ENCODE measurements around the gene GALNT1. TPM values are rescaled to one million over a fixed set of nuclear protein-coding genes. Genes with fewer than 3 reads are reported as not detected.

Gene GALNT1
- total and polyA plus RNA-seq, 10 of the 15 experiments (the other 5 are each of a cell fraction or from before 2014, with no cell fraction given), result 8.0 to 53.7 (median 29.9) TPM

DNA sequence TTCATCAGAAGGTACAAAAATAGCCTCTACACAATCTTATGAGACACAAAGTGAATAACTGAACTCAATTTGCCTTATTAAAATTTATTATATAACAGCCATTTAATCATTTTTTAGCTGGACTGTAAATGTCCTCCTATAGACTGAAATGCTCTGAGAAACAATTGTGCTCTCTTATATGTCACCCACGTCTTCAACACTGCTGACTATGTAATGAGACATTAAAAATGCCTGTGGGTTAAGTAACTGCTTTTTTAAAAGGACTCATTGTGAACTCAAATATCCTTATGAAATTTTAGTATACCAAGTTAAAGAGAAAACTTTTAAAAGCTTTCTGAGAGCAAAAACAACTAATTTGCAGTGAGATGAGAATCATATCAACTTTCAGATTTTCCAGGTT is 10.4 kb upstream of the GALNT1 start (continued):
- TF ChIP-seq, protein P1, sequence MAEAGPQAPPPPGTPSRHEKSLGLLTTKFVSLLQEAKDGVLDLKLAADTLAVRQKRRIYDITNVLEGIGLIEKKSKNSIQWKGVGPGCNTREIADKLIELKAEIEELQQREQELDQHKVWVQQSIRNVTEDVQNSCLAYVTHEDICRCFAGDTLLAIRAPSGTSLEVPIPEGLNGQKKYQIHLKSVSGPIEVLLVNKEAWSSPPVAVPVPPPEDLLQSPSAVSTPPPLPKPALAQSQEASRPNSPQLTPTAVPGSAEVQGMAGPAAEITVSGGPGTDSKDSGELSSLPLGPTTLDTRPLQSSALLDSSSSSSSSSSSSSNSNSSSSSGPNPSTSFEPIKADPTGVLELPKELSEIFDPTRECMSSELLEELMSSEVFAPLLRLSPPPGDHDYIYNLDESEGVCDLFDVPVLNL (IDR thresholded peaks at IDR 0.05; ENCODE audit: low read depth, low read length), result no peak
- TF ChIP-seq STAT1 (conservative IDR thresholded peaks at IDR 0.05) (no peak), MTA3 (IDR thresholded peaks at IDR 0.05; ENCODE audit: borderline replicate concordance, low read length) (no peak), TCF3 (IDR thresholded peaks at IDR 0.05; ENCODE audit: borderline replicate concordance, insufficient read depth, low read depth, low read length) (no peak), IKZF1 (conservative IDR thresholded peaks at IDR 0.05) (no peak), NBN (IDR thresholded peaks at IDR 0.05) (no peak), ZNF217 (IDR thresholded peaks at IDR 0.05) (no peak), GATAD2B (conservative IDR thresholded peaks at IDR 0.05; ENCODE audit: low read depth) (no peak), BRCA1 (IDR thresholded peaks at IDR 0.05; ENCODE audit: low read depth, low read length) (no peak)
- TF ChIP-seq, protein P2, sequence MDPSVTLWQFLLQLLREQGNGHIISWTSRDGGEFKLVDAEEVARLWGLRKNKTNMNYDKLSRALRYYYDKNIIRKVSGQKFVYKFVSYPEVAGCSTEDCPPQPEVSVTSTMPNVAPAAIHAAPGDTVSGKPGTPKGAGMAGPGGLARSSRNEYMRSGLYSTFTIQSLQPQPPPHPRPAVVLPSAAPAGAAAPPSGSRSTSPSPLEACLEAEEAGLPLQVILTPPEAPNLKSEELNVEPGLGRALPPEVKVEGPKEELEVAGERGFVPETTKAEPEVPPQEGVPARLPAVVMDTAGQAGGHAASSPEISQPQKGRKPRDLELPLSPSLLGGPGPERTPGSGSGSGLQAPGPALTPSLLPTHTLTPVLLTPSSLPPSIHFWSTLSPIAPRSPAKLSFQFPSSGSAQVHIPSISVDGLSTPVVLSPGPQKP (IDR thresholded peaks at IDR 0.05; ENCODE audit: low read depth, low read length), result no peak

DNA sequence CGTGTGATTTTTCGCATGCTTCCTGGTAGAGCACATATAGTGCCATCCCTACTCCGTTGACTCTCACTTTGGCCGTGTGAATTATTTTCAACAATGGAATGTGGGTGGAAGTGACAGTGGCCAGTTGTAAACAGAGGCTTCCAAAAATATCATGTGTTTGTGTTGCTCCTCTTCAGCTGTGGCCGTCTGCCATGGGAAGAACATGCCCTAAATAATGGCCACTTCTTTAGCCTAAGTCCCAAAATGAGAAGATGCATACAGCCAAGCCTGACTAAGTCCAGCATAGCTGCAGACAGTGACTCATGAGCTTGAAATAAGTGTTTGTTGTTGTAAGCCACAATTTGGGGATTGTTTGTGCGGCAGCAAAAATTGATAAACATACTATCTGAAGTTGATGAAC is 8.9 kb upstream of the GALNT1 start:
- no peak overlapping the region for H3K4me3 ChIP-seq
- H3K4me1 ChIP-seq (ENCODE audit: control insufficient read depth, insufficient read depth, low read length), result peaks cover 12% of the 10 kb centered on the region
- ChIA-PET POLR2A (no interaction called here), CTCF (interaction anchor here (1.1 to 1.5 kb wide), 2 partner anchors 61 to 186 kb away, joined by 3 read pairs; no protein-coding TSS in a partner anchor), RAD21 (ENCODE audit: unreplicated experiment) (interaction anchor here (1.1 to 1.4 kb wide), 2 partner anchors 8 to 61 kb away, joined by 3 to 5 read pairs; no protein-coding TSS in a partner anchor), SMC1A (ENCODE audit: uncharacterized antibody, unreplicated experiment) (interaction anchor here (1.2 kb wide), 1 partner anchor 164 kb away, joined by 3 read pairs; no protein-coding TSS in a partner anchor)
- in situ Hi-C loops (cut with MboI) (no loop called here), intact Hi-C loops (cut with micrococcal nuclease; ENCODE audit: unreplicated experiment) (loop anchor here (10.0 kb wide), 2 partner anchors 328 to 492 kb away; partner anchors contain the start of genes RPRD1A and ZNF397)
- no peaks in the 10 kb centered on the region for H4K20me1 ChIP-seq (ENCODE audit: control insufficient read depth, insufficient read depth)
- FAIRE-seq (no peak), DNase-seq (ENCODE audit: low read depth, low spot score) (no peak), ATAC-seq (no peak)
- no peaks in the 10 kb centered on the region for H3K36me3 ChIP-seq (ENCODE audit: control insufficient read depth in 2 of 2, insufficient read depth in 2 of 2, low read length in 1 of 2)
- H3K79me2 ChIP-seq (ENCODE audit: control insufficient read depth, insufficient read depth, low read length), result no peaks in the 10 kb centered on the region
- TF ChIP-seq, protein P3, sequence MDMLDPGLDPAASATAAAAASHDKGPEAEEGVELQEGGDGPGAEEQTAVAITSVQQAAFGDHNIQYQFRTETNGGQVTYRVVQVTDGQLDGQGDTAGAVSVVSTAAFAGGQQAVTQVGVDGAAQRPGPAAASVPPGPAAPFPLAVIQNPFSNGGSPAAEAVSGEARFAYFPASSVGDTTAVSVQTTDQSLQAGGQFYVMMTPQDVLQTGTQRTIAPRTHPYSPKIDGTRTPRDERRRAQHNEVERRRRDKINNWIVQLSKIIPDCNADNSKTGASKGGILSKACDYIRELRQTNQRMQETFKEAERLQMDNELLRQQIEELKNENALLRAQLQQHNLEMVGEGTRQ (IDR thresholded peaks at IDR 0.05; ENCODE audit: borderline replicate concordance, low read depth, low read length), result no peak
- TF ChIP-seq KLF5 (IDR thresholded peaks at IDR 0.05; ENCODE audit: partially characterized antibody) (no peak), ZNF274 (IDR thresholded peaks at IDR 0.05; ENCODE audit: insufficient read depth, insufficient read length) (no peak), SMAD1 (IDR thresholded peaks at IDR 0.05; ENCODE audit: low read depth, partially characterized antibody) (no peak), SPI1 (IDR thresholded peaks at IDR 0.05; ENCODE audit: borderline replicate concordance, insufficient read depth, low read depth, low read length) (no peak), RBBP5 (conservative IDR thresholded peaks at IDR 0.05) (no peak), FOS (IDR thresholded peaks at IDR 0.05; ENCODE audit: borderline replicate concordance, extremely low read depth, insufficient read length) (no peak), SREBF1 (IDR thresholded peaks at IDR 0.05; ENCODE audit: low read length) (no peak)
- TF ChIP-seq, protein P4, sequence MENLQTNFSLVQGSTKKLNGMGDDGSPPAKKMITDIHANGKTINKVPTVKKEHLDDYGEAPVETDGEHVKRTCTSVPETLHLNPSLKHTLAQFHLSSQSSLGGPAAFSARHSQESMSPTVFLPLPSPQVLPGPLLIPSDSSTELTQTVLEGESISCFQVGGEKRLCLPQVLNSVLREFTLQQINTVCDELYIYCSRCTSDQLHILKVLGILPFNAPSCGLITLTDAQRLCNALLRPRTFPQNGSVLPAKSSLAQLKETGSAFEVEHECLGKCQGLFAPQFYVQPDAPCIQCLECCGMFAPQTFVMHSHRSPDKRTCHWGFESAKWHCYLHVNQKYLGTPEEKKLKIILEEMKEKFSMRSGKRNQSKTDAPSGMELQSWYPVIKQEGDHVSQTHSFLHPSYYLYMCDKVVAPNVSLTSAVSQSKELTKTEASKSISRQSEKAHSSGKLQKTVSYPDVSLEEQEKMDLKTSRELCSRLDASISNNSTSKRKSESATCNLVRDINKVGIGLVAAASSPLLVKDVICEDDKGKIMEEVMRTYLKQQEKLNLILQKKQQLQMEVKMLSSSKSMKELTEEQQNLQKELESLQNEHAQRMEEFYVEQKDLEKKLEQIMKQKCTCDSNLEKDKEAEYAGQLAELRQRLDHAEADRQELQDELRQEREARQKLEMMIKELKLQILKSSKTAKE (IDR thresholded peaks at IDR 0.05; ENCODE audit: low read depth, poor library complexity, severe bottlenecking), result no peak
- H3K9me3 ChIP-seq (replicated peaks; ENCODE audit: control insufficient read depth, insufficient read depth, low read length), result peaks cover 12% of the 10 kb centered on the region
- no peak overlapping the region for H3K27ac ChIP-seq (ENCODE audit: control insufficient read depth, insufficient read depth)
- no peaks in the 10 kb centered on the region for H3K27me3 ChIP-seq (replicated peaks in 1 of 2; ENCODE audit: control insufficient read depth in 2 of 2, insufficient read depth in 2 of 2, low read length in 1 of 2)
- no peak overlapping the region for H3K4me2 ChIP-seq (ENCODE audit: control insufficient read depth, insufficient read depth)
- no TSS peak for BruUV-seq (replicated peaks)
- H2AFZ ChIP-seq (ENCODE audit: control insufficient read depth, low read depth, low read length), result no peak overlapping the region
- 63% methylated on average over 6 of the region's 6 CpGs for WGBS (ENCODE audit: insufficient coverage, insufficient replicate concordance, low lambda C conversion rate, missing lambda C conversion rate)
- H3K9ac ChIP-seq (ENCODE audit: control insufficient read depth, insufficient read depth, low read length), result no peak overlapping the region
